ENCODE data around the gene HMG20A. TPM values are rescaled to one million over a fixed set of nuclear protein-coding genes. Genes with fewer than 3 reads are reported as not detected.

Gene HMG20A
- total and polyA plus RNA-seq, 12 donors, result 14.0 to 57.2 (median 38.9) TPM

- Histone ChIP-seq H3K4me1 (replicated peaks in 1 of 2) (peaks cover 27 to 35% of the 10 kb centered on the region in 2 donors), H3K27ac (peak overlapping the region; percentile 6 to 72 (median 44)), H3K9me3 (replicated peaks in 1 of 3) (no peaks in the 10 kb centered on the region), H3K36me3 (replicated peaks in 1 of 2) (peaks cover 0 to 20% of the 10 kb centered on the region in 2 donors), H3K27me3 (no peaks in the 10 kb centered on the region), H3K4me3 (no peak overlapping the region)
- WGBS, 4 donors, result 52 to 57% (median 54%) methylated on average over 7 of the region's 7 CpGs
- intact Hi-C loops (cut with DNase I), result no loop called here
- peak; percentile 58 to 81 (median 75) for DNase-seq
- no peak for TF ChIP-seq CTCF (IDR thresholded peaks at IDR 0.05)
- no peak for TF ChIP-seq POLR2A (IDR thresholded peaks at IDR 0.05)
These were observed 66.1 kb downstream of the HMG20A start for GRCh38 chr15:77486542-77487468.

- Histone ChIP-seq H3K4me3 (no peak overlapping the region), H3K27ac (peak overlapping the region; percentile 6 to 72 (median 44))
- WGBS, 4 donors, result 66 to 80% (median 71%) methylated on average over 2 of the region's 2 CpGs
These were observed 66.8 kb downstream of the HMG20A start for GRCh38 chr15:77487469-77487842.

GRCh38 chr15:77487888-77488287, 67.2 kb downstream of the HMG20A start:
- Histone ChIP-seq H3K9me3 (replicated peaks in 1 of 3) (no peaks in the 10 kb centered on the region), H3K36me3 (replicated peaks in 1 of 2) (peaks cover 0 to 19% of the 10 kb centered on the region in 2 donors), H3K4me3 (no peak overlapping the region), H3K27me3 (no peaks in the 10 kb centered on the region), H3K4me1 (replicated peaks in 1 of 2) (peaks cover 16 to 25% of the 10 kb centered on the region in 2 donors), H3K27ac (no peak overlapping the region)
- no peak for DNase-seq
- intact Hi-C loops (cut with DNase I), result no loop called here
- no peak for TF ChIP-seq CTCF (IDR thresholded peaks at IDR 0.05)

More at GRCh38 chr15:77487469-77487842, 66.8 kb downstream of the HMG20A start:
- no peak for DNase-seq
- intact Hi-C loops (cut with DNase I), result no loop called here
- TF ChIP-seq POLR2A (IDR thresholded peaks at IDR 0.05) (no peak), CTCF (IDR thresholded peaks at IDR 0.05) (no peak)
- Histone ChIP-seq H3K4me1 (replicated peaks in 1 of 2) (peaks cover 21 to 28% of the 10 kb centered on the region in 2 donors), H3K36me3 (replicated peaks in 1 of 2) (peaks cover 0 to 20% of the 10 kb centered on the region in 2 donors), H3K9me3 (replicated peaks in 1 of 3) (no peaks in the 10 kb centered on the region), H3K27me3 (no peaks in the 10 kb centered on the region)

- intact Hi-C loops (cut with DNase I), result loop anchor here (10.0 kb wide), 3 partner anchors 305 to 455 kb away; no protein-coding TSS in a partner anchor
- TF ChIP-seq CTCF (IDR thresholded peaks at IDR 0.05) (no peak), POLR2A (IDR thresholded peaks at IDR 0.05) (no peak)
- 94 to 97% (median 95%) methylated on average over 5 of the region's 5 CpGs for WGBS, 4 donors
These were observed 69.0 kb downstream of the HMG20A start for GRCh38 chr15:77489647-77490046.

More at GRCh38 chr15:77489647-77490046, 69.0 kb downstream of the HMG20A start:
- H3K27ac ChIP-seq, result no peak overlapping the region
- no peaks in the 10 kb centered on the region for H3K27me3 ChIP-seq
- no peak overlapping the region for H3K4me3 ChIP-seq
- H3K36me3 ChIP-seq (replicated peaks in 1 of 2), result peaks cover 0 to 4% of the 10 kb centered on the region in 2 donors
- peaks cover 16 to 37% of the 10 kb centered on the region in 2 donors for H3K4me1 ChIP-seq (replicated peaks in 1 of 2)
- DNase-seq, result no peak
- H3K9me3 ChIP-seq (replicated peaks in 1 of 3), result no peaks in the 10 kb centered on the region

Measured in adrenal gland (tissue), 12 donors.